Lower leg skin (tissue), 4 donors: ENCODE measurements around the gene TBC1D7. TPM values are rescaled to one million over a fixed set of nuclear protein-coding genes. Genes with fewer than 3 reads are reported as not detected.

Experiments
- DNase-seq, 2 donors: peaks; one replicate each; pipeline ENCODE4 v3.0.0-alpha.2; 2019; ENCODE audit warnings: low spot score in 2 of 2
- H3K4me3 ChIP-seq: fragments of 200-600 bp; sonication (generic); 2 replicates; pipeline ENCODE4 v1.5.1; 2017; ENCODE audit warnings: mild to moderate bottlenecking, low read depth; ENCODE audit not compliant: poor library complexity, severe bottlenecking
- POLR2A ChIP-seq, 2 donors: fragments of 450-650 bp; IDR thresholded peaks; one replicate each; pipeline ENCODE4 v1.6.1; 2016 to 2017; ENCODE audit warnings: antibody characterized with exemption in 2 of 2, mild to moderate bottlenecking in 1 of 2, moderate library complexity in 1 of 2
- WGBS, 2 donors: methylation state at CpG; one replicate each; pipeline ENCODE4 v1.1.5; 2018; 5-methylcytosine and 5-hydroxymethylcytosine counted together
- intact Hi-C: fragments of 100-400 bp; cut with DNase I; formaldehyde crosslinking; loops from one replicate; pipeline ENCODE4 v1.15.0; 2023; ENCODE audit warnings: low total_unique reads
- total RNA-seq, 4 donors: library from RNA; depleted of rRNA; stranded (reverse); fragments of >200 nt; gene quantifications; one replicate each; pipeline ENCODE4 v1.1.0, GENCODE V29; 2016
- TF ChIP-seq, protein P1 (sequence below), 3 donors: fragments of 450-650 bp; IDR thresholded peaks; one replicate each; pipeline ENCODE4 v1.5.1; 2016; ENCODE audit warnings: antibody characterized with exemption in 3 of 3, mild to moderate bottlenecking in 3 of 3, moderate library complexity in 2 of 3

TBC1D7 gene
- total RNA-seq, 4 donors from 2014 or later, result 8.2 to 15.7 (median 14.3) TPM

DNA sequence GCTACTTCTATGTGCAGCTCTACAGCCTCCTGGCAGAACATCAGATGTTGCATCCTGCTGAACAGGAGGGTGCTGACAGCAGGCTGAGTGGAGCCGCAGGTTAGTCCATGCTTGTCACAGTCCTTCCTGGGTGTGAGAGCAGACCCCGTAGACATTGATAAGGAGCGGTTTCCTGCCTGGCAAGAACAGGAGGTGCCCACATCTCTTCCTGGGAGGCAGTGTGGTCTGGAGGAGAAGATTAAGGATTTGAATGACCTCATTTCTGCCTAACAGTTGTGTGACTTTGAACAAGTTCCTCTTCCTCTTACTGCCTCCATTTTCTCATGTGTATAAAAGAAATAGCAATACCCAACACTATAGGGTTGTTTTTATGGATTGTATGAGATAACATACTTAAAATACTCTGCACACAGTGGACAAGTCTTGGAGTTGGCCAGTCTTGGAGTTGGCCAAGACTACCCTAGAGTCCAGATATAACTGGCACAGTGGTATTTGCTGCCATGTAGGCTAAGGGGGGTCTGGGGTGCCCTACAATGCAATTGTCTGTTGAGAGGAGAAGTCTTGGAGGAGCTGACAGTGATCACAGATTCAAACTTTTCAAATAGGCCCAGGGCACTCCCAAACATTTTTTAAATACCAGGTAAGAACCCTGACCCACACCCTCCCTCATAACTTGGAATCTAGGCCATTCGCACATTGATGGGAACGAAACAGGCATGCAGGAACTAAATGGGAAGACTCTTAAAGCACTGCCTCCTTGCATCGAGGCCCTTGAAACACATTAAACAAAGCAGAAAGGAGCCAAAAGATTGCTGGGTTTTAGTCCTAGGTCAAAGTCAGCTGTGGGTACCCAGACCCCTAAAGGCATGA, 32.6 kb upstream of the TBC1D7 start:
- 71 to 76% methylated on average over 6 of the region's 6 CpGs for WGBS, 2 donors
- TF ChIP-seq POLR2A (IDR thresholded peaks at IDR 0.05), result no peak
- TF ChIP-seq, protein P1, sequence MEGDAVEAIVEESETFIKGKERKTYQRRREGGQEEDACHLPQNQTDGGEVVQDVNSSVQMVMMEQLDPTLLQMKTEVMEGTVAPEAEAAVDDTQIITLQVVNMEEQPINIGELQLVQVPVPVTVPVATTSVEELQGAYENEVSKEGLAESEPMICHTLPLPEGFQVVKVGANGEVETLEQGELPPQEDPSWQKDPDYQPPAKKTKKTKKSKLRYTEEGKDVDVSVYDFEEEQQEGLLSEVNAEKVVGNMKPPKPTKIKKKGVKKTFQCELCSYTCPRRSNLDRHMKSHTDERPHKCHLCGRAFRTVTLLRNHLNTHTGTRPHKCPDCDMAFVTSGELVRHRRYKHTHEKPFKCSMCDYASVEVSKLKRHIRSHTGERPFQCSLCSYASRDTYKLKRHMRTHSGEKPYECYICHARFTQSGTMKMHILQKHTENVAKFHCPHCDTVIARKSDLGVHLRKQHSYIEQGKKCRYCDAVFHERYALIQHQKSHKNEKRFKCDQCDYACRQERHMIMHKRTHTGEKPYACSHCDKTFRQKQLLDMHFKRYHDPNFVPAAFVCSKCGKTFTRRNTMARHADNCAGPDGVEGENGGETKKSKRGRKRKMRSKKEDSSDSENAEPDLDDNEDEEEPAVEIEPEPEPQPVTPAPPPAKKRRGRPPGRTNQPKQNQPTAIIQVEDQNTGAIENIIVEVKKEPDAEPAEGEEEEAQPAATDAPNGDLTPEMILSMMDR (IDR thresholded peaks at IDR 0.05), result no peak
- intact Hi-C loops, result no loop called here
- DNase-seq, result no peak
- H3K4me3 ChIP-seq, result no peak overlapping the region

GRCh38 chr6:13359287-13359686, 30.9 kb upstream of the TBC1D7 start:
- no peak for DNase-seq
- TF ChIP-seq, protein P1 (IDR thresholded peaks at IDR 0.05), result no peak
- intact Hi-C loops, result no loop called here
- 85 to 93% methylated on average over 6 of the region's 6 CpGs for WGBS, 2 donors
- H3K4me3 ChIP-seq, result no peak overlapping the region

DNA sequence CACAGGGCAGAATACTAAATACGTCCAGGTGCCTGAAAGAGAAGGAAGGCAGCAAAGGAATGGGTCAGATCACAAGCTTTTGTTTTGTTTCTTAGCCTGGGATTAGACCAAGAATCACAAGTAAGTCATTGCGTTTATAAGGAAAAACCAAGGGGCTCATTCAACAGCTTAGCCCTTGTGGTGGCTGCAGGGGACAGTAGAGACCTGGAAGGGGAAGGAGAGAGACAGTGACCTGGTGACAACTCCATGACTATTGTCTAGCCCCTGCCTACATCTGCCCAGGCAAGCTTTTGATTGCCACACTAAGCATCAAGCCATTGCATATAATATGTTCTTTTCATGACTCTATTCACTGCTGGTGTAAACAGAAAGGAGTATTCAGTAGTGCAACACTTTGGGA, 30.2 kb upstream of the TBC1D7 start:
- no peak overlapping the region for H3K4me3 ChIP-seq
- WGBS, 2 donors, result 93 to 97% methylated on average over 2 of the region's 2 CpGs
- intact Hi-C loops, result no loop called here
- DNase-seq, result no peak
- TF ChIP-seq, protein P1 (IDR thresholded peaks at IDR 0.05), result no peak
- no peak for TF ChIP-seq POLR2A (IDR thresholded peaks at IDR 0.05)

DNA sequence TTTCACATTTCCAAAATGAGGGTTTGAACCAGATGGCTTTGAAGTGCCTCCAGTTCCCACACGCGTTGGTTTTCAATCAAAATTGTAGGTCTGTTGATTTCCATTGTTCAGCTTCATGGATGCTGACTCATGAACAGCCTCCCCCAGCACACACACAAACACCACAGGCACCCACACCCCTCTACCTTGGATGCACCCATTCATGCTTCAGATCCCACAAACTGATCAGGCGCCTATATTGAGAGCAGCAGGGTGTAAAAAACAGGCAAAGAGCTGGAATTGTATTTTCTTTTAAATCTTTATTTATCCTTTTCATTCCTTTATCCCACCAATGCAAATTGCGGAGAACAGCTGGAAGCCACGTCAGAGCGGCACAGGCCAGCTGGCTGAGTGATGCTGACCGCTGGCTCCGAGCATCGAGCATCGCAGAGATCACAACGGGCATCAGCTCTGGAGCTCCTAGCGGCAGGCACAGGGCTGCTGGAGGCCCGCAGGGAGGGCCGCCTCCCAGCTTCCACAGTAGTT, 29.3 kb upstream of the TBC1D7 start:
- no peak for TF ChIP-seq POLR2A (IDR thresholded peaks at IDR 0.05)
- TF ChIP-seq, protein P1 (IDR thresholded peaks at IDR 0.05), result no peak
- 85% methylated on average over 14 of the region's 14 CpGs for WGBS, 2 donors
- H3K4me3 ChIP-seq, result no peak overlapping the region
- intact Hi-C loops, result no loop called here
- DNase-seq, result no peak

DNA sequence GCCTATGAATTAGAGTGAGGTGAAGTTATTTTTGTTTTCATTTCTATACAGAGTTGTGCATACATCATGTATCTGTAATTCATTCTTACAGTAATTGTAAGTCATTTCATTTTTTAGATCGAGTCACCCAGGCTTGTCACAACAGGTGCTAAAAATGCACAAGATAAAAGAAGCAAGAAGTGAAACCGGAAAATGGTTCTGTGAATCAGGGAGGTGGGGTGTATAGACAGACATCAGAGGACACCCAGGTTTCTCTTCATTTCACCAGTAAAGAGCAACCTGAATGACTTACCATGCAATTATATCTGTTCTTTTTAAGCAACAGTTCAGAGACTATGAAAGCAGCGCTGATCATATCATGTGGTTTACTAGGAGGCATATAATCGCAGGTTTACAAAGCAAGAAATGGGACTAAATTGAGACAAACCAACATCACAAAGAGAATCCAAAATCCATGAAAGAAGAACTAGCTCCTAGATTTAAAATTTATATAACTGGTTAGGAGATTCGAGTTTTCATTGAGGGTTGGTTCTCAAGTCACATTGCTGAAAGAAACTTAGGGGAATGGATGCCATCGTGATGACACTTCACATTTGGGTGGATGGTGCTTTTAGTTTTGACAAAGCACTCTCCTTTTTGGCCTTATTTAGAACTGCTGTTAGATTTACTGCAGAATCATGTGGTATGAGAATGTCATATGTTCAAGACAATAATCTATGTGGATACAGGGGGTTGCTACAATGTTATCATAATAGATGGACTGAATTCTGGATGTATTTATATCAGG, 27.9 kb upstream of the TBC1D7 start:
- 50 to 58% methylated on average over 6 of the region's 6 CpGs for WGBS, 2 donors
- DNase-seq, result no peak
- intact Hi-C loops, result no loop called here
- no peak overlapping the region for H3K4me3 ChIP-seq
- TF ChIP-seq, protein P1 (IDR thresholded peaks at IDR 0.05), result no peak
- TF ChIP-seq POLR2A (IDR thresholded peaks at IDR 0.05), result no peak
